ENCODE results near the gene BSG. TPM values are rescaled to one million over a fixed set of nuclear protein-coding genes. Genes with fewer than 3 reads are reported as not detected.

The BSG gene
- total RNA-seq, 1 donor from 2014 or later: 366 TPM

GRCh38 chr19:572743-573518, 535 bp downstream of the BSG start:
- Histone ChIP-seq H3K36me3 (peaks cover 5% of the 10 kb centered on the region), H3K4me1 (peaks cover 58% of the 10 kb centered on the region), H3K27ac (peak overlapping the region; percentile 93), H3K27me3 (ENCODE audit: low read depth) (no peaks in the 10 kb centered on the region), H3K9me3 (no peaks in the 10 kb centered on the region), H3K4me3 (peak overlapping the region; percentile 96)
- peak; percentile 72 for DNase-seq
- peak; percentile 26 to 32 for ATAC-seq
- intact Hi-C loops (cut with DNase I): no loop called here
- no peak for TF ChIP-seq CTCF (IDR thresholded peaks at IDR 0.05)

- Histone ChIP-seq H3K27me3 (ENCODE audit: low read depth) (no peaks in the 10 kb centered on the region), H3K9me3 (no peaks in the 10 kb centered on the region), H3K36me3 (peaks cover 11% of the 10 kb centered on the region), H3K27ac (peak overlapping the region; percentile 93), H3K4me1 (peaks cover 58% of the 10 kb centered on the region), H3K4me3 (peak overlapping the region; percentile 96)
- no peak for TF ChIP-seq CTCF (IDR thresholded peaks at IDR 0.05)
- intact Hi-C loops (cut with DNase I): no loop called here
- DNase-seq (no peak), ATAC-seq (no peak)
Measured at GRCh38 chr19:573519-573825, 1.1 kb downstream of the BSG start.

DNA sequence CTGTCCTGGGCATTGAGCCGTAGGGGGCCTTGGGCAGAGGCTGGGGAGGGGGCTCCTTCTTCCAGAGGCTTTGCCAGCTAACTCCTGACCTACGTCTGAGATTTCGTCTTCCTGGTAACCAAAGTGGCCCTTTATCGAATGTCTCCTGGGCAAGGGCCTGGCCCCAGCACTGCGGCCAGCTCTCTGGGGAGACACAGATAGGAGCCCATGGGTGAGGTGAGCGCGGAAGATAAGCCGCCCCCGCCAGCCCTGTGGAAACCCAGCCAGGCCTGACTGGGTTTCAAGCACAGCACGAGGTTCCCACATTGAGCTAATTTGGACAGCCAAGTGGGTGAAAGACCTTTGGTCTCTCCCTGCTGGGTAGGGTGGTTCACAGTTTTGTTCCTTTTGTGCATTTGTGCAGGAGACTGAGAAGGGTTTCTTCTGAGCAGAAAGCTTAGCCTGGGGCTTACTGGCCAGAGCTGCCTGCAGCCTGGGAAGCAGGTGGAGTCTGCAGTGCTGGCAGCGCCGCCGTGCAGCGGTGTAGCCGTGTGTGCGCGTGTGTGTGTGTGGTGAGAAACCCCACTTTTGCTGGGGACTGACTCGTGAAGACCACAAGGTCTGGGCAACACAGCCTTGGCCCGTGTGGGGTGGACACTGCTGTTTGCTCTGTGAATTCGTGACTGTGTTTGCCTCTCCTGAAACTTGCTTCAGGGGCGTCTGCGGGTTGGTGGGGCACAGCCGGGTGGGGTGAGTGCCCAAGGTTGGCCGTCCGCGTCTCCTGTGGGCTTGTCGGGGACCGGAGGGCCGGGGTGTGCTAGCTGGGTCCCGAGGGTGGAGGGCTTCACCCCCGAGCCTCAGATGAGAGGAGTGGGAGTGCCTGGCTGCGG, 2.5 kb downstream of the BSG start:
- ATAC-seq: no peak
- peaks cover 58% of the 10 kb centered on the region for H3K4me1 ChIP-seq
- DNase-seq: no peak
- intact Hi-C loops (cut with DNase I): no loop called here
- H3K4me3 ChIP-seq: peak overlapping the region; percentile 96
- H3K36me3 ChIP-seq: peaks cover 20% of the 10 kb centered on the region
- H3K9me3 ChIP-seq: no peaks in the 10 kb centered on the region
- H3K27me3 ChIP-seq (ENCODE audit: low read depth): no peaks in the 10 kb centered on the region
- no peak overlapping the region for H3K27ac ChIP-seq
- TF ChIP-seq CTCF (IDR thresholded peaks at IDR 0.05): no peak

GRCh38 chr19:575527-576506, 3.4 kb downstream of the BSG start:
- Histone ChIP-seq H3K36me3 (peaks cover 29% of the 10 kb centered on the region), H3K9me3 (no peaks in the 10 kb centered on the region), H3K27me3 (ENCODE audit: low read depth) (no peaks in the 10 kb centered on the region), H3K4me1 (peaks cover 57% of the 10 kb centered on the region), H3K27ac (no peak overlapping the region), H3K4me3 (peak overlapping the region; percentile 96)
- intact Hi-C loops (cut with DNase I): no loop called here
- DNase-seq (no peak), ATAC-seq (no peak)
- TF ChIP-seq CTCF (IDR thresholded peaks at IDR 0.05): no peak
